H9 (cell line): ENCODE results near the gene CYRIA. TPM values are rescaled to one million over a fixed set of nuclear protein-coding genes. Genes with fewer than 3 reads are reported as not detected.

Experiments
- DNase-seq: peaks from one replicate; pipeline ENCODE4 v3.0.0-alpha.2; 2017
- H2AFZ ChIP-seq: one replicate; pipeline ENCODE4 v1.6.1; 2013; ENCODE audit warnings: mild to moderate bottlenecking, low read length, control low read depth, moderate library complexity
- H2AK5ac ChIP-seq: 2 replicates; pipeline ENCODE4 v1.6.1; 2013; ENCODE audit warnings: low read length, control low read depth, mixed read lengths; ENCODE audit not compliant: insufficient read length
- H2BK120ac ChIP-seq: one replicate; pipeline ENCODE4 v1.6.1; 2013; ENCODE audit warnings: low read depth, mild to moderate bottlenecking, low read length, control low read depth, inconsistent platforms; ENCODE audit not compliant: poor library complexity, severe bottlenecking
- H2BK12ac ChIP-seq: 2 replicates; pipeline ENCODE4 v1.6.1; 2013; ENCODE audit warnings: low read length, control low read depth, mixed read lengths, low read depth; ENCODE audit not compliant: insufficient read length
- H2BK15ac ChIP-seq: 2 replicates; pipeline ENCODE4 v1.6.1; 2013; ENCODE audit warnings: low read depth, low read length, control low read depth
- H2BK20ac ChIP-seq: one replicate; pipeline ENCODE4 v1.6.1; 2013; ENCODE audit warnings: low read depth, mild to moderate bottlenecking, low read length, control low read depth, inconsistent platforms; ENCODE audit not compliant: poor library complexity, severe bottlenecking
- H2BK5ac ChIP-seq: 2 replicates; pipeline ENCODE4 v1.6.1; 2013; ENCODE audit warnings: low read length, control low read depth, mixed read lengths; ENCODE audit not compliant: insufficient read length
- H3K14ac ChIP-seq: 2 replicates; pipeline ENCODE4 v1.6.1; 2013; ENCODE audit warnings: low read length, control low read depth; ENCODE audit not compliant: insufficient read depth
- H3K18ac ChIP-seq: 2 replicates; pipeline ENCODE4 v1.6.1; 2013; ENCODE audit warnings: low read depth, mild to moderate bottlenecking, mixed read lengths, low read length, control low read depth; ENCODE audit not compliant: insufficient read length
- H3K23ac ChIP-seq: 2 replicates; pipeline ENCODE4 v1.6.1; 2013; ENCODE audit warnings: low read length, control low read depth, mixed read lengths, low read depth; ENCODE audit not compliant: insufficient read length
- H3K23me2 ChIP-seq: 2 replicates; pipeline ENCODE4 v1.6.1; 2013; ENCODE audit warnings: low read depth, mild to moderate bottlenecking, mixed read lengths, low read length, control low read depth; ENCODE audit not compliant: insufficient read length, poor library complexity, severe bottlenecking
- H3K27ac ChIP-seq: 2 replicates; pipeline ENCODE4 v1.5.1; 2013; ENCODE audit warnings: low read length, control low read depth, mixed read lengths, low read depth; ENCODE audit not compliant: insufficient read length
- H3K27me3 ChIP-seq: 2 replicates; pipeline ENCODE4 v1.6.1; 2013; ENCODE audit warnings: low read length, control low read depth, inconsistent platforms; ENCODE audit not compliant: insufficient read depth
- H3K4ac ChIP-seq: 2 replicates; pipeline ENCODE4 v1.6.1; 2013; ENCODE audit warnings: low read depth, mild to moderate bottlenecking, control low read depth, inconsistent platforms, low read length, moderate library complexity
- H3K4me1 ChIP-seq: 2 replicates; pipeline ENCODE4 v1.6.1; 2013; ENCODE audit warnings: low read length, control low read depth, inconsistent platforms; ENCODE audit not compliant: insufficient read depth
- H3K4me2 ChIP-seq: 2 replicates; pipeline ENCODE4 v1.6.1; 2013; ENCODE audit warnings: low read length, control low read depth, mixed read lengths; ENCODE audit not compliant: insufficient read length, insufficient read depth
- H3K56ac ChIP-seq: 2 replicates; pipeline ENCODE4 v1.6.1; 2013; ENCODE audit warnings: low read depth, mild to moderate bottlenecking, mixed read lengths, low read length, control low read depth; ENCODE audit not compliant: insufficient read length
- H3K79me1 ChIP-seq: 2 replicates; pipeline ENCODE4 v1.6.1; 2013; ENCODE audit warnings: low read depth, mild to moderate bottlenecking, moderate library complexity, low read length, control low read depth, inconsistent platforms; ENCODE audit not compliant: insufficient read depth, poor library complexity, severe bottlenecking
- H3K79me2 ChIP-seq: 2 replicates; pipeline ENCODE4 v1.6.1; 2013; ENCODE audit warnings: low read length, control low read depth, inconsistent platforms; ENCODE audit not compliant: insufficient read depth
- H3K9ac ChIP-seq: 2 replicates; pipeline ENCODE4 v1.6.1; 2013; ENCODE audit warnings: low read length, control low read depth, mixed read lengths; ENCODE audit not compliant: insufficient read length; ENCODE audit errors: extremely low read depth
- H3K9me3 ChIP-seq: one replicate; pipeline ENCODE4 v1.6.1; 2013; ENCODE audit warnings: low read depth, low read length, inconsistent platforms; ENCODE audit not compliant: control insufficient read depth
- H3T11ph ChIP-seq: one replicate; pipeline ENCODE4 v1.6.1; 2013; ENCODE audit warnings: mild to moderate bottlenecking, low read length, control low read depth, inconsistent platforms
- H4K20me1 ChIP-seq: one replicate; pipeline ENCODE4 v1.6.1; 2013; ENCODE audit not compliant: control insufficient read depth, insufficient read length, insufficient read depth
- H4K5ac ChIP-seq: 2 replicates; pipeline ENCODE4 v1.6.1; 2013; ENCODE audit warnings: low read depth, mild to moderate bottlenecking, mixed read lengths, low read length, control low read depth; ENCODE audit not compliant: insufficient read length
- H4K8ac ChIP-seq: replicated peaks from 2 replicates; pipeline ENCODE4 v1.6.1; 2013; ENCODE audit warnings: low read length, control low read depth, mixed read lengths, low read depth; ENCODE audit not compliant: insufficient read length
- H4K91ac ChIP-seq: 2 replicates; pipeline ENCODE4 v1.6.1; 2013; ENCODE audit warnings: low read depth, mild to moderate bottlenecking, moderate library complexity, mixed read lengths, low read length, control low read depth; ENCODE audit not compliant: insufficient read length
- H3K27ac Mint-ChIP-seq, 3 experiments: 2 replicates in 2 of 3; 3 replicates in 1 of 3; pipeline ENCODE4 v1.8.0; 2020 to 2021; ENCODE audit warnings: mixed read lengths in 3 of 3, mild to moderate bottlenecking in 1 of 3, moderate library complexity in 1 of 3
- H3K27me3 Mint-ChIP-seq: 2 replicates; pipeline ENCODE4 v1.8.0; 2021; ENCODE audit warnings: low read depth, mild to moderate bottlenecking, moderate library complexity, mixed read lengths
- H3K36me3 Mint-ChIP-seq, 3 experiments: 2 replicates in 2 of 3; 3 replicates in 1 of 3; pipeline ENCODE4 v1.8.0; 2020 to 2021; ENCODE audit warnings: low read depth in 3 of 3, mixed read lengths in 3 of 3; ENCODE audit not compliant: insufficient read depth in 1 of 3
- H3K4me1 Mint-ChIP-seq, 2 experiments: 2 replicates each; pipeline ENCODE4 v1.8.0; 2020; ENCODE audit warnings: mixed read lengths in 2 of 2
- H3K4me3 Mint-ChIP-seq, 2 experiments: 2 replicates in 1 of 2; 3 replicates in 1 of 2; pipeline ENCODE4 v1.8.0; 2020 to 2021; ENCODE audit warnings: mild to moderate bottlenecking in 2 of 2, mixed read lengths in 2 of 2, moderate library complexity in 1 of 2
- H3K9me3 Mint-ChIP-seq, 2 experiments: 2 replicates in 1 of 2; 3 replicates in 1 of 2; pipeline ENCODE4 v1.8.0; 2020; ENCODE audit warnings: mild to moderate bottlenecking in 2 of 2, mixed read lengths in 2 of 2, moderate library complexity in 1 of 2
- WGBS: extraction: QIAGEN DNeasy Blood & Tissue Kit; methylation state at CpG from one replicate; pipeline ENCODE4 v1.1.7; 2013; ENCODE audit warnings: missing lambda C conversion rate, low lambda C conversion rate, mixed read lengths; ENCODE audit not compliant: insufficient read length; ENCODE audit errors: extremely low coverage; 5-methylcytosine and 5-hydroxymethylcytosine counted together
- total RNA-seq: library from RNA; stranded (reverse); gene quantifications from 2 replicates; pipeline ENCODE4 v1.2.1, GENCODE V29; 2021
- TF ChIP-seq, protein P1 (sequence below): fragments of 200-600 bp; sonication (generic); conservative IDR thresholded peaks from 3 replicates; pipeline ENCODE4 v1.8.0; 2021; ENCODE audit warnings: antibody characterized with exemption, mild to moderate bottlenecking

Gene CYRIA
- total RNA-seq, 1 experiment from 2014 or later = 2.3 TPM

DNA sequence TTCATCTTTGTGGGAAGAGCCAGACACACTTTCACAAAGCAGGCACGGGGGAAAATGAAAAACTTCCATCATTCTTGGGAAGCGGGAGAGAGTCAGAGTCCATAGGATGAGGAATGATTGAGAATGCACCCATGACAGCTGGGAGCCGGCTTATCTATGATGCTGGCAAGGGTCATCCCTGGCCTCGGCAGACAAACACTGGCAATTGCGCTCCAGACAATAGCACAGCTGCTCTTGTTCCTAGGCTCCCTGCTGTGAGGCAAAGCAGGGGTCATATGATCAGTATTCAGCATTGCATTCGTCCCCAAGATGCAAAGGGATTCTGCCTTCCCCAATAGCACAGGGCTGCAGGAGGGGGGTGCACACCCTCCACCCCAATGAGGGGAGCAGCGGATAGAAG is 33.0 kb downstream of the CYRIA start:
- TF ChIP-seq, protein P1, sequence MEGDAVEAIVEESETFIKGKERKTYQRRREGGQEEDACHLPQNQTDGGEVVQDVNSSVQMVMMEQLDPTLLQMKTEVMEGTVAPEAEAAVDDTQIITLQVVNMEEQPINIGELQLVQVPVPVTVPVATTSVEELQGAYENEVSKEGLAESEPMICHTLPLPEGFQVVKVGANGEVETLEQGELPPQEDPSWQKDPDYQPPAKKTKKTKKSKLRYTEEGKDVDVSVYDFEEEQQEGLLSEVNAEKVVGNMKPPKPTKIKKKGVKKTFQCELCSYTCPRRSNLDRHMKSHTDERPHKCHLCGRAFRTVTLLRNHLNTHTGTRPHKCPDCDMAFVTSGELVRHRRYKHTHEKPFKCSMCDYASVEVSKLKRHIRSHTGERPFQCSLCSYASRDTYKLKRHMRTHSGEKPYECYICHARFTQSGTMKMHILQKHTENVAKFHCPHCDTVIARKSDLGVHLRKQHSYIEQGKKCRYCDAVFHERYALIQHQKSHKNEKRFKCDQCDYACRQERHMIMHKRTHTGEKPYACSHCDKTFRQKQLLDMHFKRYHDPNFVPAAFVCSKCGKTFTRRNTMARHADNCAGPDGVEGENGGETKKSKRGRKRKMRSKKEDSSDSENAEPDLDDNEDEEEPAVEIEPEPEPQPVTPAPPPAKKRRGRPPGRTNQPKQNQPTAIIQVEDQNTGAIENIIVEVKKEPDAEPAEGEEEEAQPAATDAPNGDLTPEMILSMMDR = no peak
- Histone ChIP-seq H3K4me1 (peaks cover 2% of the 10 kb centered on the region; the same call in 1 of the 2 replicates), H3K79me1 (no peaks in the 10 kb centered on the region), H3K4ac (no peak overlapping the region), H4K8ac (no peak overlapping the region), H3K14ac (no peak overlapping the region), H3K23me2 (no peaks in the 10 kb centered on the region), H4K91ac (no peak overlapping the region), H3K27ac (no peak overlapping the region), H3K56ac (no peak overlapping the region), H2BK12ac (no peak overlapping the region), H4K20me1 (no peaks in the 10 kb centered on the region), H2BK5ac (no peak overlapping the region), H3K9me3 (no peaks in the 10 kb centered on the region), H3K18ac (no peak overlapping the region), H3K27me3 (no peaks in the 10 kb centered on the region; the same call in 1 of the 2 replicates), H2AK5ac (no peak overlapping the region), H2BK15ac (no peak overlapping the region), H3T11ph (no peak overlapping the region), H3K79me2 (no peaks in the 10 kb centered on the region), H3K9ac (no peak overlapping the region), H2AFZ (no peak overlapping the region), H2BK120ac (no peak overlapping the region), H4K5ac (no peak overlapping the region), H3K4me2 (no peak overlapping the region), H2BK20ac (no peak overlapping the region), H3K23ac (no peak overlapping the region)
- Mint-ChIP-seq H3K9me3 (no peaks in the 10 kb centered on the region), H3K4me1 (peaks cover 23 to 28% of the 10 kb centered on the region in 2 experiments), H3K27ac (no peak overlapping the region), H3K27me3 (peaks cover 11% of the 10 kb centered on the region), H3K4me3 (no peak overlapping the region), H3K36me3 (no peaks in the 10 kb centered on the region; a peak in 1 of 7 replicates)
- no peak for DNase-seq
- no CpG with 5 or more reads among the region's 7 CpGs for WGBS
